GM23338 (cell line): ENCODE data around the gene C1RL. TPM values are rescaled to one million over a fixed set of nuclear protein-coding genes. Genes with fewer than 3 reads are reported as not detected.

ENCODE experiments used
- ATAC-seq: fragments of 200-7000 bp; cut with Tn5 transposase; 3 replicates; pipeline ENCODE4 v1.9.1; 2020
- DNase-seq: peaks from one replicate; pipeline ENCODE4 v3.0.0-alpha.2; 2015; ENCODE audit warnings: low spot score
- H2AFZ ChIP-seq: fragments of 200-600 bp; sonication (generic); 2 replicates; pipeline ENCODE4 v1.8.0; 2016; ENCODE audit warnings: antibody characterized with exemption, mild to moderate bottlenecking, moderate library complexity
- H3F3A ChIP-seq: fragments of 200-600 bp; sonication (generic); replicated peaks from 2 replicates; pipeline ENCODE4 v1.8.0; 2017; ENCODE audit warnings: antibody characterized with exemption, mixed run types, low read depth
- H3K27ac ChIP-seq: fragments of 200-600 bp; sonication (generic); 2 replicates; pipeline ENCODE4 v1.6.1; 2016; ENCODE audit warnings: low read depth
- H3K27me3 ChIP-seq: fragments of 200-600 bp; sonication (generic); 2 replicates; pipeline ENCODE4 v1.8.0; 2016; ENCODE audit warnings: mild to moderate bottlenecking, mixed run types, moderate library complexity; ENCODE audit not compliant: insufficient read depth
- H3K36me3 ChIP-seq: fragments of 200-600 bp; sonication (generic); 2 replicates; pipeline ENCODE4 v1.8.0; 2016; ENCODE audit warnings: mild to moderate bottlenecking; ENCODE audit not compliant: insufficient read depth
- H3K4me1 ChIP-seq: fragments of 200-600 bp; sonication (generic); 2 replicates; pipeline ENCODE4 v1.8.0; 2016; ENCODE audit warnings: mild to moderate bottlenecking, moderate library complexity; ENCODE audit not compliant: insufficient read depth
- H3K4me2 ChIP-seq: fragments of 200-600 bp; sonication (generic); 2 replicates; pipeline ENCODE4 v1.7.1; 2017; ENCODE audit warnings: mixed run types
- H3K4me3 ChIP-seq: fragments of 200-600 bp; sonication (generic); 2 replicates; pipeline ENCODE4 v1.6.1; 2016; ENCODE audit warnings: mixed run types
- H3K79me2 ChIP-seq: fragments of 200-600 bp; sonication (generic); replicated peaks from 2 replicates; pipeline ENCODE4 v1.8.0; 2017; ENCODE audit warnings: mild to moderate bottlenecking; ENCODE audit not compliant: insufficient read depth
- H3K9me2 ChIP-seq: fragments of 200-600 bp; sonication (generic); 2 replicates; pipeline ENCODE4 v1.8.0; 2017; ENCODE audit not compliant: insufficient read depth
- H4K20me1 ChIP-seq: fragments of 200-600 bp; sonication (generic); replicated peaks from 2 replicates; pipeline ENCODE4 v1.8.0; 2017; ENCODE audit warnings: mild to moderate bottlenecking; ENCODE audit not compliant: insufficient read depth
- H3K27ac Mint-ChIP-seq: 2 replicates; pipeline ENCODE4 v1.8.0; 2020; ENCODE audit warnings: inconsistent platforms, mild to moderate bottlenecking, moderate library complexity, mixed read lengths
- H3K27me3 Mint-ChIP-seq: 3 replicates; pipeline ENCODE4 v1.8.0; 2022; ENCODE audit warnings: low read depth, mild to moderate bottlenecking, moderate library complexity, mixed read lengths, inconsistent platforms; ENCODE audit not compliant: insufficient read depth, poor library complexity
- H3K36me3 Mint-ChIP-seq: 3 replicates; pipeline ENCODE4 v1.8.0; 2021; ENCODE audit warnings: low read depth, mild to moderate bottlenecking, inconsistent platforms, moderate library complexity, mixed read lengths
- H3K4me1 Mint-ChIP-seq: 3 replicates; pipeline ENCODE4 v1.8.0; 2020; ENCODE audit warnings: mild to moderate bottlenecking, inconsistent platforms, mixed read lengths
- H3K4me3 Mint-ChIP-seq: 3 replicates; pipeline ENCODE4 v1.8.0; 2021; ENCODE audit warnings: moderate library complexity, mild to moderate bottlenecking, inconsistent platforms, mixed read lengths
- H3K9me3 Mint-ChIP-seq: 3 replicates; pipeline ENCODE4 v1.8.0; 2020; ENCODE audit warnings: moderate library complexity, mild to moderate bottlenecking, inconsistent platforms, mixed read lengths
- CREB1 ChIP-seq: fragments of 250-450 bp; sonication (Bioruptor Pico); IDR thresholded peaks from 2 replicates; pipeline ENCODE4 v1.5.0; 2020; ENCODE audit warnings: low read depth, mild to moderate bottlenecking, moderate library complexity
- JUNB ChIP-seq: IDR thresholded peaks from one replicate; pipeline ENCODE4 v1.6.1; 2016; ENCODE audit warnings: antibody characterized with exemption; ENCODE audit not compliant: unreplicated experiment
- POLR2AphosphoS5 ChIP-seq: IDR thresholded peaks from 2 replicates; pipeline ENCODE4 v1.6.1; 2016; ENCODE audit warnings: antibody characterized with exemption, low read depth
- ZNF331 ChIP-seq: fragments of 250-450 bp; sonication (Bioruptor Pico); IDR thresholded peaks from 2 replicates; pipeline ENCODE4 v1.5.0; 2020; ENCODE audit warnings: low read depth, mild to moderate bottlenecking, moderate library complexity
- polyA plus RNA-seq: library from polyadenylated mRNA; unstranded; fragments of >200 nt; fragmentation: Nextera tagmentation; extraction: Ambion mirVana; gene quantifications from 2 replicates; pipeline ENCODE4 v1.2.1, GENCODE V29; 2016
- total RNA-seq: library from RNA; depleted of rRNA; stranded (reverse); fragments of >200 nt; shearing (Covaris generic); gene quantifications from 2 replicates; pipeline ENCODE4 v1.2.3, GENCODE V29; 2014
- TF ChIP-seq, protein P1 (sequence below), 2 experiments: fragments of 200-600 bp in 1 of 2; sonication (generic) in 1 of 2; conservative IDR thresholded peaks; 2 replicates each; pipeline versions ENCODE4 v1.5.1 to v1.6.1; 2016 to 2017; ENCODE audit warnings: antibody characterized with exemption in 2 of 2, low read depth in 2 of 2, mild to moderate bottlenecking in 2 of 2, moderate library complexity in 1 of 2
- TF ChIP-seq, protein P2 (sequence below): IDR thresholded peaks from one replicate; pipeline ENCODE4 v1.6.1; 2018; ENCODE audit warnings: antibody characterized with exemption; ENCODE audit not compliant: unreplicated experiment
- TF ChIP-seq, protein P3 (sequence below): IDR thresholded peaks from 2 replicates; pipeline ENCODE4 v1.6.1; 2016; ENCODE audit warnings: antibody characterized with exemption

The C1RL gene
- total and polyA plus RNA-seq, 2 experiments from 2014 or later: 7.3 to 8.8 TPM

DNA sequence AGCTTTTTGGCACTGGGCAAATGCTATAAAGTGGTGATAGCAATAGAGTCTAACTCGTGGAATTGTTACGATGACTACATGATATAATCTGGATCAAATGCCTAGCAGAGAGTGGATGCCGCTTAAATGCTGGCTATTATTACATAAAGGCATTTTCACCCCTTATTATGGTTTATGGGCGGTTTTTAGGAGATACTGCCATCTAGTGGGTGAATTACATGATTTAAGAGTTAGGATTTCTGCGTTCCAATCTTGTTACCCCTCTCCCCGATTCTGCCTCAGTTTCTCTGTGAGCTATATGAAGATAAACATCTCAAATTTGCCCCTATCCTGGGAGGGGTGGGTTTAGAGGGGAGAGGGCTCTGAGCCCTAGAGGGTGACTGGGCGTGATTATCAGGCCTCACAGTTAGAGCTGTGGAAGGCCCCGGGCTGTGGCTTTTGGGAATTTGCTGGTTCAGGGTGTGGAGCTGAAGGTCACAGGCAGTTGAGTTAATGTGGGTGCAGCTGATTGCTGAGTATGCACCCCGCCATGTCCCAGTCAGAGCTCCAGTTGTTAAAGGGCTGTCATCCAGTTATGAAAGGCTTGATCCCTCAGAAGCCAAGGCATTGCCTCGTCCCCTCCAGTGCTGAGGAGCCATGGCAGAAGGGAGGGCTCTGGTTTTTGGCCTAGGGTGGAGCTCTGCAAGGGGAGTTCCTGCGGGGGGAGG is 35.6 kb upstream of the C1RL start:
- Mint-ChIP-seq H3K9me3 (no peaks in the 10 kb centered on the region; the same call in 2 of the 3 replicates), H3K27me3 (peaks cover 4% of the 10 kb centered on the region), H3K4me1 (no peaks in the 10 kb centered on the region), H3K36me3 (peaks cover 16% of the 10 kb centered on the region), H3K4me3 (no peak overlapping the region), H3K27ac (no peak overlapping the region)
- Histone ChIP-seq H3F3A (no peaks in the 10 kb centered on the region), H3K4me3 (no peak overlapping the region), H2AFZ (no peak overlapping the region), H3K27ac (no peak overlapping the region), H3K27me3 (no peaks in the 10 kb centered on the region), H3K79me2 (no peaks in the 10 kb centered on the region), H3K4me2 (no peak overlapping the region), H3K4me1 (no peaks in the 10 kb centered on the region), H3K9me2 (no peaks in the 10 kb centered on the region), H4K20me1 (no peaks in the 10 kb centered on the region; the same call in 1 of the 2 replicates), H3K36me3 (no peaks in the 10 kb centered on the region; the same call in 1 of the 2 replicates)
- TF ChIP-seq, protein P1, sequence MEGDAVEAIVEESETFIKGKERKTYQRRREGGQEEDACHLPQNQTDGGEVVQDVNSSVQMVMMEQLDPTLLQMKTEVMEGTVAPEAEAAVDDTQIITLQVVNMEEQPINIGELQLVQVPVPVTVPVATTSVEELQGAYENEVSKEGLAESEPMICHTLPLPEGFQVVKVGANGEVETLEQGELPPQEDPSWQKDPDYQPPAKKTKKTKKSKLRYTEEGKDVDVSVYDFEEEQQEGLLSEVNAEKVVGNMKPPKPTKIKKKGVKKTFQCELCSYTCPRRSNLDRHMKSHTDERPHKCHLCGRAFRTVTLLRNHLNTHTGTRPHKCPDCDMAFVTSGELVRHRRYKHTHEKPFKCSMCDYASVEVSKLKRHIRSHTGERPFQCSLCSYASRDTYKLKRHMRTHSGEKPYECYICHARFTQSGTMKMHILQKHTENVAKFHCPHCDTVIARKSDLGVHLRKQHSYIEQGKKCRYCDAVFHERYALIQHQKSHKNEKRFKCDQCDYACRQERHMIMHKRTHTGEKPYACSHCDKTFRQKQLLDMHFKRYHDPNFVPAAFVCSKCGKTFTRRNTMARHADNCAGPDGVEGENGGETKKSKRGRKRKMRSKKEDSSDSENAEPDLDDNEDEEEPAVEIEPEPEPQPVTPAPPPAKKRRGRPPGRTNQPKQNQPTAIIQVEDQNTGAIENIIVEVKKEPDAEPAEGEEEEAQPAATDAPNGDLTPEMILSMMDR (conservative IDR thresholded peaks at IDR 0.05; ENCODE audit: low read depth in 2 of 2): peak; percentile 64 to 72
- no peak for TF ChIP-seq CREB1 (CRISPR knock-in tag)
- ATAC-seq (peak; percentile 15; the same call in 1 of the 3 replicates), DNase-seq (peak; percentile 57)

DNA sequence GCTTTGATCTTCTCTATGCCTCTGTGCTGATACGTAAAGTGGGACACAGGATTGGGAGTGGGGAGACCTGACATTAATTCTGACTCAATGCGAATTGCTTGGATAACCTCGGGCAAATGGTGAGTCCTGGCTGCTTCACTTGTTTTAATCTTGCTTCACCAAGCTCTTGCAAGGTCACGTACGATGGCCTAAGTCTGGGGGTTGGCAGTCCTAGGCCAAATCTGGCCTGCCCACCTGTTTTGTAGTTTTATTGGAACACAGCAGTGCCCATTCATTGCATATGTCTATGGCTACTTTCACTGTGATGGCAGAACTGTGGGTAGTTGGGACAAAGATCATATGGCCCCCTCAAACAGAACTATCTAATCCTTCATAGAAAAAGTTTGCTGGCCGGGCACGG is 34.5 kb upstream of the C1RL start:
- peaks cover 23% of the 10 kb centered on the region for H3K36me3 Mint-ChIP-seq
- Histone ChIP-seq H2AFZ (no peak overlapping the region), H3F3A (no peaks in the 10 kb centered on the region), H3K4me2 (no peak overlapping the region), H3K27me3 (no peaks in the 10 kb centered on the region), H4K20me1 (no peaks in the 10 kb centered on the region), H3K4me3 (no peak overlapping the region), H3K36me3 (no peaks in the 10 kb centered on the region), H3K79me2 (no peaks in the 10 kb centered on the region), H3K9me2 (0 out of 2 replicates have a peak, but pooled peaks cover 3% of the 10 kb centered on the region), H3K4me1 (no peaks in the 10 kb centered on the region), H3K27ac (no peak overlapping the region)
- no peak for ATAC-seq
- no peak for DNase-seq
- H3K4me1 Mint-ChIP-seq: no peaks in the 10 kb centered on the region
- no peaks in the 10 kb centered on the region; the same call in 2 of the 3 replicates for H3K9me3 Mint-ChIP-seq
- no peak overlapping the region for H3K4me3 Mint-ChIP-seq
- H3K27me3 Mint-ChIP-seq: peaks cover 4% of the 10 kb centered on the region
- H3K27ac Mint-ChIP-seq: no peak overlapping the region
- TF ChIP-seq, protein P2, sequence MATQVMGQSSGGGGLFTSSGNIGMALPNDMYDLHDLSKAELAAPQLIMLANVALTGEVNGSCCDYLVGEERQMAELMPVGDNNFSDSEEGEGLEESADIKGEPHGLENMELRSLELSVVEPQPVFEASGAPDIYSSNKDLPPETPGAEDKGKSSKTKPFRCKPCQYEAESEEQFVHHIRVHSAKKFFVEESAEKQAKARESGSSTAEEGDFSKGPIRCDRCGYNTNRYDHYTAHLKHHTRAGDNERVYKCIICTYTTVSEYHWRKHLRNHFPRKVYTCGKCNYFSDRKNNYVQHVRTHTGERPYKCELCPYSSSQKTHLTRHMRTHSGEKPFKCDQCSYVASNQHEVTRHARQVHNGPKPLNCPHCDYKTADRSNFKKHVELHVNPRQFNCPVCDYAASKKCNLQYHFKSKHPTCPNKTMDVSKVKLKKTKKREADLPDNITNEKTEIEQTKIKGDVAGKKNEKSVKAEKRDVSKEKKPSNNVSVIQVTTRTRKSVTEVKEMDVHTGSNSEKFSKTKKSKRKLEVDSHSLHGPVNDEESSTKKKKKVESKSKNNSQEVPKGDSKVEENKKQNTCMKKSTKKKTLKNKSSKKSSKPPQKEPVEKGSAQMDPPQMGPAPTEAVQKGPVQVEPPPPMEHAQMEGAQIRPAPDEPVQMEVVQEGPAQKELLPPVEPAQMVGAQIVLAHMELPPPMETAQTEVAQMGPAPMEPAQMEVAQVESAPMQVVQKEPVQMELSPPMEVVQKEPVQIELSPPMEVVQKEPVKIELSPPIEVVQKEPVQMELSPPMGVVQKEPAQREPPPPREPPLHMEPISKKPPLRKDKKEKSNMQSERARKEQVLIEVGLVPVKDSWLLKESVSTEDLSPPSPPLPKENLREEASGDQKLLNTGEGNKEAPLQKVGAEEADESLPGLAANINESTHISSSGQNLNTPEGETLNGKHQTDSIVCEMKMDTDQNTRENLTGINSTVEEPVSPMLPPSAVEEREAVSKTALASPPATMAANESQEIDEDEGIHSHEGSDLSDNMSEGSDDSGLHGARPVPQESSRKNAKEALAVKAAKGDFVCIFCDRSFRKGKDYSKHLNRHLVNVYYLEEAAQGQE: no peak
- TF ChIP-seq JUNB: no peak
- TF ChIP-seq, protein P1 (conservative IDR thresholded peaks at IDR 0.05; ENCODE audit: low read depth in 2 of 2): no peak
- TF ChIP-seq POLR2AphosphoS5: no peak
- TF ChIP-seq, protein P3, sequence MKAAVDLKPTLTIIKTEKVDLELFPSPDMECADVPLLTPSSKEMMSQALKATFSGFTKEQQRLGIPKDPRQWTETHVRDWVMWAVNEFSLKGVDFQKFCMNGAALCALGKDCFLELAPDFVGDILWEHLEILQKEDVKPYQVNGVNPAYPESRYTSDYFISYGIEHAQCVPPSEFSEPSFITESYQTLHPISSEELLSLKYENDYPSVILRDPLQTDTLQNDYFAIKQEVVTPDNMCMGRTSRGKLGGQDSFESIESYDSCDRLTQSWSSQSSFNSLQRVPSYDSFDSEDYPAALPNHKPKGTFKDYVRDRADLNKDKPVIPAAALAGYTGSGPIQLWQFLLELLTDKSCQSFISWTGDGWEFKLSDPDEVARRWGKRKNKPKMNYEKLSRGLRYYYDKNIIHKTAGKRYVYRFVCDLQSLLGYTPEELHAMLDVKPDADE: no peak
- no peak for TF ChIP-seq CREB1 (CRISPR knock-in tag)
- TF ChIP-seq ZNF331: no peak
